HepG2 (cell line): ENCODE data around the gene CAPN13. TPM values are rescaled to one million over a fixed set of nuclear protein-coding genes. Genes with fewer than 3 reads are reported as not detected.

Source experiments
- ATAC-seq: fragments of 200-7000 bp; cut with Tn5 transposase; 3 replicates; pipeline ENCODE4 v1.9.1; 2020; ENCODE audit warnings: mild to moderate bottlenecking, moderate library complexity
- BruUV-seq: library from RNA; stranded (reverse); fragments of 400-500 nt; replicated peaks from 2 replicates; lab custom pipeline; 2021; lab: Mats Ljungman, UMichigan
- CTCF ChIA-PET: fragments of 300-600 bp; formaldehyde crosslinking; extraction: SDS; loops from one replicate; lab custom pipeline; 2021; ENCODE audit warnings: low total read pairs, inconsistent platforms, low intra/inter-chr PET ratio; lab: Yijun Ruan, JAX
- POLR2A ChIA-PET: fragments of 350-600 bp; sonication (Branson Sonifier 250); formaldehyde crosslinking; loops from one replicate; lab custom pipeline; 2020; ENCODE audit warnings: antibody characterized with exemption, inconsistent platforms; lab: Yijun Ruan, JAX
- DNase-seq: peaks from one replicate; pipeline ENCODE4 v3.0.0-alpha.2; 2015; ENCODE audit warnings: low spot score
- FAIRE-seq: peaks from 3 replicates; lab custom pipeline; 2011; peaks lifted over from hg19 to GRCh38; lab: Jason Lieb, UNC
- H2AFZ ChIP-seq: one replicate; pipeline ENCODE4 v1.6.1; 2011; ENCODE audit warnings: low read length, inconsistent platforms
- H3K27ac ChIP-seq: fragments of 300-600 bp; 3 replicates; pipeline ENCODE4 v1.8.0; 2011; ENCODE audit warnings: mixed run types, mild to moderate bottlenecking, mixed read lengths, low read length, inconsistent platforms; ENCODE audit not compliant: insufficient read depth; ENCODE audit errors: extremely low read length
- H3K27me3 ChIP-seq, 2 experiments: fragments of 200-600 bp in 1 of 2; 2 replicates in 1 of 2; 3 replicates in 1 of 2; pipeline versions ENCODE4 v1.6.0 to v1.8.0; 2011; ENCODE audit warnings: low read length in 2 of 2, mild to moderate bottlenecking in 2 of 2, moderate library complexity in 2 of 2, inconsistent platforms in 1 of 2; ENCODE audit not compliant: insufficient read depth in 2 of 2, control insufficient read depth in 1 of 2
- H3K36me3 ChIP-seq, 2 experiments: fragments of 200-600 bp in 1 of 2; replicated peaks in 1 of 2; 2 replicates in 1 of 2; 3 replicates in 1 of 2; pipeline versions ENCODE4 v1.5.1 to v1.8.0; 2011; ENCODE audit warnings: low read length in 2 of 2, inconsistent platforms in 1 of 2; ENCODE audit not compliant: insufficient read depth in 2 of 2, control insufficient read depth in 1 of 2
- H3K4me1 ChIP-seq: 2 replicates; pipeline ENCODE4 v1.5.1; 2012; ENCODE audit warnings: low read length, inconsistent platforms; ENCODE audit not compliant: insufficient read depth
- H3K4me2 ChIP-seq: 2 replicates; pipeline ENCODE4 v1.6.0; 2011; ENCODE audit warnings: low read depth, low read length, inconsistent platforms
- H3K4me3 ChIP-seq, 3 experiments: fragments of 200-600 bp in 1 of 3; sonication (generic), shearing (Covaris generic) in 1 of 3; replicated peaks in 1 of 3; 2 replicates each; pipeline ENCODE4 v1.5.1; 2011 to 2016; ENCODE audit warnings: low read length in 3 of 3, inconsistent platforms in 2 of 3, low read depth in 2 of 3, mild to moderate bottlenecking in 2 of 3, control low read depth in 1 of 3, mixed read lengths in 1 of 3; ENCODE audit not compliant: insufficient read depth in 1 of 3
- H3K79me2 ChIP-seq: one replicate; pipeline ENCODE4 v1.6.1; 2011; ENCODE audit warnings: low read length, inconsistent platforms; ENCODE audit not compliant: insufficient read depth
- H3K9ac ChIP-seq: 2 replicates; pipeline ENCODE4 v1.6.0; 2011; ENCODE audit warnings: mild to moderate bottlenecking, low read depth, low read length, inconsistent platforms; ENCODE audit not compliant: insufficient read depth
- H3K9me3 ChIP-seq: 2 replicates; pipeline ENCODE4 v1.5.1; 2012; ENCODE audit warnings: mild to moderate bottlenecking, low read length
- H4K20me1 ChIP-seq: 2 replicates; pipeline ENCODE4 v1.6.0; 2011; ENCODE audit warnings: inconsistent platforms, mild to moderate bottlenecking, low read length, moderate library complexity; ENCODE audit not compliant: insufficient read depth
- CTCF ChIP-seq: sonication (generic); formaldehyde crosslinking; IDR thresholded peaks from 2 replicates; pipeline ENCODE4 v1.5.0; 2020; ENCODE audit warnings: mild to moderate bottlenecking, missing genetic modification reagents, moderate library complexity
- MAFK ChIP-seq, 2 experiments: IDR thresholded peaks in 1 of 2; conservative IDR thresholded peaks in 1 of 2; 2 replicates each; pipeline ENCODE4 v1.6.1; 2011; ENCODE audit warnings: improper control_type of control experiment in 2 of 2, low read length in 2 of 2
- NKX3-1 ChIP-seq: sonication (generic); formaldehyde crosslinking; IDR thresholded peaks from 2 replicates; pipeline ENCODE4 v1.5.0; 2020; ENCODE audit warnings: missing genetic modification reagents
- WGBS: methylation state at CpG from one replicate; pipeline ENCODE4 v1.1.6; 2017; ENCODE audit warnings: low lambda C conversion rate; 5-methylcytosine and 5-hydroxymethylcytosine counted together
- in situ Hi-C: cut with HindIII; loops from 2 replicates; pipeline ENCODE4 v1.10.0; 2017; ENCODE audit warnings: low pct_unique_long_range_greater_than_20kb; ENCODE audit not compliant: extremely low pct_ligation_motif_present
- intact Hi-C: fragments of 100-400 bp; cut with micrococcal nuclease; formaldehyde crosslinking; loops from one replicate; pipeline ENCODE4 v1.10.0; 2022; ENCODE audit not compliant: unreplicated experiment
- polyA plus RNA-seq, 8 experiments: library from polyadenylated mRNA; depleted of rRNA in 3 of 8; stranded (reverse) in 7 of 8; unstranded in 1 of 8; fragments of >200 nt; fragmentation: Illumina TruSeq in 4 of 8; extraction: Trizol in 4 of 8; gene quantifications; 2 replicates each; pipeline versions ENCODE4 v1.2.1 to v1.2.3, GENCODE V29; 2011 to 2016; ENCODE audit warnings: low read depth in 4 of 8, missing spikeins in 1 of 8, mixed read lengths in 1 of 8; ENCODE audit not compliant: insufficient read depth in 1 of 8
- total RNA-seq, 5 experiments: library from RNA; depleted of rRNA; stranded (reverse); fragments of >200 nt; fragmentation: Illumina TruSeq; extraction: Trizol; gene quantifications; 2 replicates each; pipeline ENCODE4 v1.2.3, GENCODE V29; 2016; ENCODE audit warnings: low read depth in 1 of 5
- TF ChIP-seq, protein P1 (sequence below): IDR thresholded peaks from 2 replicates; pipeline ENCODE4 v1.6.1; 2018; ENCODE audit warnings: missing genetic modification reagents

CAPN13 gene
- total and polyA plus RNA-seq, 2 of the 13 experiments (the other 11 are each of a cell fraction or from before 2014, with no cell fraction given), result not detected

- CTCF ChIA-PET, result no interaction called here
- 7% methylated on average over 7 of the region's 7 CpGs for whole genome bisulfite sequencing
- Histone ChIP-seq H3K36me3 (no peaks in the 10 kb centered on the region), H3K9ac (no peak overlapping the region), H3K27me3 (peaks cover 0 to 14% of the 10 kb centered on the region in 2 experiments; a peak in 1 of 5 replicates), H3K9me3 (no peaks in the 10 kb centered on the region), H2AFZ (no peak overlapping the region), H3K4me1 (no peaks in the 10 kb centered on the region), H3K4me2 (no peak overlapping the region), H3K27ac (no peak overlapping the region), H3K79me2 (no peaks in the 10 kb centered on the region), H4K20me1 (no peaks in the 10 kb centered on the region), H3K4me3 (no peak overlapping the region)
- intact Hi-C loops, result no loop called here
- no TSS peak for BruUV-seq
- POLR2A ChIA-PET, result no interaction called here
- DNase-seq (no peak), ATAC-seq (no peak; the same call in 2 of the 3 replicates), FAIRE-seq (no peak)
- TF ChIP-seq, protein P1, sequence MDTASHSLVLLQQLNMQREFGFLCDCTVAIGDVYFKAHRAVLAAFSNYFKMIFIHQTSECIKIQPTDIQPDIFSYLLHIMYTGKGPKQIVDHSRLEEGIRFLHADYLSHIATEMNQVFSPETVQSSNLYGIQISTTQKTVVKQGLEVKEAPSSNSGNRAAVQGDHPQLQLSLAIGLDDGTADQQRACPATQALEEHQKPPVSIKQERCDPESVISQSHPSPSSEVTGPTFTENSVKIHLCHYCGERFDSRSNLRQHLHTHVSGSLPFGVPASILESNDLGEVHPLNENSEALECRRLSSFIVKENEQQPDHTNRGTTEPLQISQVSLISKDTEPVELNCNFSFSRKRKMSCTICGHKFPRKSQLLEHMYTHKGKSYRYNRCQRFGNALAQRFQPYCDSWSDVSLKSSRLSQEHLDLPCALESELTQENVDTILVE (CRISPR knock-in tag), result no peak
- no peak for TF ChIP-seq MAFK (conservative IDR thresholded peaks at IDR 0.05 in 1 of 2, IDR thresholded peaks at IDR 0.05 in 1 of 2; ENCODE audit: low read length in 2 of 2)
- TF ChIP-seq CTCF (CRISPR knock-in tag), result no peak
- no peak for TF ChIP-seq NKX3-1 (CRISPR knock-in tag)
- in situ Hi-C loops, result no loop called here
These were observed 115.9 kb downstream of the CAPN13 start for GRCh38 chr2:30691091-30691947.
